H9 (cell line): ENCODE measurements around the gene MYO7A. TPM values are rescaled to one million over a fixed set of nuclear protein-coding genes. Genes with fewer than 3 reads are reported as not detected.

Experiments used
- DNase-seq: peaks from one replicate; pipeline ENCODE4 v3.0.0-alpha.2; 2017
- H2AFZ ChIP-seq: one replicate; pipeline ENCODE4 v1.6.1; 2013; ENCODE audit warnings: mild to moderate bottlenecking, low read length, control low read depth, moderate library complexity
- H2AK5ac ChIP-seq: 2 replicates; pipeline ENCODE4 v1.6.1; 2013; ENCODE audit warnings: low read length, control low read depth, mixed read lengths; ENCODE audit not compliant: insufficient read length
- H2BK120ac ChIP-seq: one replicate; pipeline ENCODE4 v1.6.1; 2013; ENCODE audit warnings: low read depth, mild to moderate bottlenecking, low read length, control low read depth, inconsistent platforms; ENCODE audit not compliant: poor library complexity, severe bottlenecking
- H2BK12ac ChIP-seq: 2 replicates; pipeline ENCODE4 v1.6.1; 2013; ENCODE audit warnings: low read length, control low read depth, mixed read lengths, low read depth; ENCODE audit not compliant: insufficient read length
- H2BK15ac ChIP-seq: 2 replicates; pipeline ENCODE4 v1.6.1; 2013; ENCODE audit warnings: low read depth, low read length, control low read depth
- H2BK20ac ChIP-seq: one replicate; pipeline ENCODE4 v1.6.1; 2013; ENCODE audit warnings: low read depth, mild to moderate bottlenecking, low read length, control low read depth, inconsistent platforms; ENCODE audit not compliant: poor library complexity, severe bottlenecking
- H2BK5ac ChIP-seq: 2 replicates; pipeline ENCODE4 v1.6.1; 2013; ENCODE audit warnings: low read length, control low read depth, mixed read lengths; ENCODE audit not compliant: insufficient read length
- H3K14ac ChIP-seq: 2 replicates; pipeline ENCODE4 v1.6.1; 2013; ENCODE audit warnings: low read length, control low read depth; ENCODE audit not compliant: insufficient read depth
- H3K18ac ChIP-seq: 2 replicates; pipeline ENCODE4 v1.6.1; 2013; ENCODE audit warnings: low read depth, mild to moderate bottlenecking, mixed read lengths, low read length, control low read depth; ENCODE audit not compliant: insufficient read length
- H3K23ac ChIP-seq: 2 replicates; pipeline ENCODE4 v1.6.1; 2013; ENCODE audit warnings: low read length, control low read depth, mixed read lengths, low read depth; ENCODE audit not compliant: insufficient read length
- H3K23me2 ChIP-seq: 2 replicates; pipeline ENCODE4 v1.6.1; 2013; ENCODE audit warnings: low read depth, mild to moderate bottlenecking, mixed read lengths, low read length, control low read depth; ENCODE audit not compliant: insufficient read length, poor library complexity, severe bottlenecking
- H3K27ac ChIP-seq: 2 replicates; pipeline ENCODE4 v1.5.1; 2013; ENCODE audit warnings: low read length, control low read depth, mixed read lengths, low read depth; ENCODE audit not compliant: insufficient read length
- H3K27me3 ChIP-seq: 2 replicates; pipeline ENCODE4 v1.6.1; 2013; ENCODE audit warnings: low read length, control low read depth, inconsistent platforms; ENCODE audit not compliant: insufficient read depth
- H3K4ac ChIP-seq: 2 replicates; pipeline ENCODE4 v1.6.1; 2013; ENCODE audit warnings: low read depth, mild to moderate bottlenecking, control low read depth, inconsistent platforms, low read length, moderate library complexity
- H3K4me1 ChIP-seq: 2 replicates; pipeline ENCODE4 v1.6.1; 2013; ENCODE audit warnings: low read length, control low read depth, inconsistent platforms; ENCODE audit not compliant: insufficient read depth
- H3K4me2 ChIP-seq: 2 replicates; pipeline ENCODE4 v1.6.1; 2013; ENCODE audit warnings: low read length, control low read depth, mixed read lengths; ENCODE audit not compliant: insufficient read length, insufficient read depth
- H3K56ac ChIP-seq: 2 replicates; pipeline ENCODE4 v1.6.1; 2013; ENCODE audit warnings: low read depth, mild to moderate bottlenecking, mixed read lengths, low read length, control low read depth; ENCODE audit not compliant: insufficient read length
- H3K79me1 ChIP-seq: 2 replicates; pipeline ENCODE4 v1.6.1; 2013; ENCODE audit warnings: low read depth, mild to moderate bottlenecking, moderate library complexity, low read length, control low read depth, inconsistent platforms; ENCODE audit not compliant: insufficient read depth, poor library complexity, severe bottlenecking
- H3K79me2 ChIP-seq: 2 replicates; pipeline ENCODE4 v1.6.1; 2013; ENCODE audit warnings: low read length, control low read depth, inconsistent platforms; ENCODE audit not compliant: insufficient read depth
- H3K9ac ChIP-seq: 2 replicates; pipeline ENCODE4 v1.6.1; 2013; ENCODE audit warnings: low read length, control low read depth, mixed read lengths; ENCODE audit not compliant: insufficient read length; ENCODE audit errors: extremely low read depth
- H3K9me3 ChIP-seq: one replicate; pipeline ENCODE4 v1.6.1; 2013; ENCODE audit warnings: low read depth, low read length, inconsistent platforms; ENCODE audit not compliant: control insufficient read depth
- H3T11ph ChIP-seq: one replicate; pipeline ENCODE4 v1.6.1; 2013; ENCODE audit warnings: mild to moderate bottlenecking, low read length, control low read depth, inconsistent platforms
- H4K20me1 ChIP-seq: one replicate; pipeline ENCODE4 v1.6.1; 2013; ENCODE audit not compliant: control insufficient read depth, insufficient read length, insufficient read depth
- H4K5ac ChIP-seq: 2 replicates; pipeline ENCODE4 v1.6.1; 2013; ENCODE audit warnings: low read depth, mild to moderate bottlenecking, mixed read lengths, low read length, control low read depth; ENCODE audit not compliant: insufficient read length
- H4K8ac ChIP-seq: replicated peaks from 2 replicates; pipeline ENCODE4 v1.6.1; 2013; ENCODE audit warnings: low read length, control low read depth, mixed read lengths, low read depth; ENCODE audit not compliant: insufficient read length
- H4K91ac ChIP-seq: 2 replicates; pipeline ENCODE4 v1.6.1; 2013; ENCODE audit warnings: low read depth, mild to moderate bottlenecking, moderate library complexity, mixed read lengths, low read length, control low read depth; ENCODE audit not compliant: insufficient read length
- H3K27ac Mint-ChIP-seq, 3 experiments: 2 replicates in 2 of 3; 3 replicates in 1 of 3; pipeline ENCODE4 v1.8.0; 2020 to 2021; ENCODE audit warnings: mixed read lengths in 3 of 3, mild to moderate bottlenecking in 1 of 3, moderate library complexity in 1 of 3
- H3K27me3 Mint-ChIP-seq: 2 replicates; pipeline ENCODE4 v1.8.0; 2021; ENCODE audit warnings: low read depth, mild to moderate bottlenecking, moderate library complexity, mixed read lengths
- H3K36me3 Mint-ChIP-seq, 3 experiments: 2 replicates in 2 of 3; 3 replicates in 1 of 3; pipeline ENCODE4 v1.8.0; 2020 to 2021; ENCODE audit warnings: low read depth in 3 of 3, mixed read lengths in 3 of 3; ENCODE audit not compliant: insufficient read depth in 1 of 3
- H3K4me1 Mint-ChIP-seq, 2 experiments: 2 replicates each; pipeline ENCODE4 v1.8.0; 2020; ENCODE audit warnings: mixed read lengths in 2 of 2
- H3K4me3 Mint-ChIP-seq, 2 experiments: 2 replicates in 1 of 2; 3 replicates in 1 of 2; pipeline ENCODE4 v1.8.0; 2020 to 2021; ENCODE audit warnings: mild to moderate bottlenecking in 2 of 2, mixed read lengths in 2 of 2, moderate library complexity in 1 of 2
- H3K9me3 Mint-ChIP-seq, 2 experiments: 2 replicates in 1 of 2; 3 replicates in 1 of 2; pipeline ENCODE4 v1.8.0; 2020; ENCODE audit warnings: mild to moderate bottlenecking in 2 of 2, mixed read lengths in 2 of 2, moderate library complexity in 1 of 2
- CTCF ChIP-seq: fragments of 200-600 bp; sonication (generic); conservative IDR thresholded peaks from 3 replicates; pipeline ENCODE4 v1.8.0; 2021; ENCODE audit warnings: antibody characterized with exemption, mild to moderate bottlenecking
- WGBS: extraction: QIAGEN DNeasy Blood & Tissue Kit; methylation state at CpG from one replicate; pipeline ENCODE4 v1.1.7; 2013; ENCODE audit warnings: missing lambda C conversion rate, low lambda C conversion rate, mixed read lengths; ENCODE audit not compliant: insufficient read length; ENCODE audit errors: extremely low coverage; 5-methylcytosine and 5-hydroxymethylcytosine counted together
- total RNA-seq: library from RNA; stranded (reverse); gene quantifications from 2 replicates; pipeline ENCODE4 v1.2.1, GENCODE V29; 2021

The MYO7A gene
- total RNA-seq, 1 experiment from 2014 or later, result 1.6 TPM

DNA sequence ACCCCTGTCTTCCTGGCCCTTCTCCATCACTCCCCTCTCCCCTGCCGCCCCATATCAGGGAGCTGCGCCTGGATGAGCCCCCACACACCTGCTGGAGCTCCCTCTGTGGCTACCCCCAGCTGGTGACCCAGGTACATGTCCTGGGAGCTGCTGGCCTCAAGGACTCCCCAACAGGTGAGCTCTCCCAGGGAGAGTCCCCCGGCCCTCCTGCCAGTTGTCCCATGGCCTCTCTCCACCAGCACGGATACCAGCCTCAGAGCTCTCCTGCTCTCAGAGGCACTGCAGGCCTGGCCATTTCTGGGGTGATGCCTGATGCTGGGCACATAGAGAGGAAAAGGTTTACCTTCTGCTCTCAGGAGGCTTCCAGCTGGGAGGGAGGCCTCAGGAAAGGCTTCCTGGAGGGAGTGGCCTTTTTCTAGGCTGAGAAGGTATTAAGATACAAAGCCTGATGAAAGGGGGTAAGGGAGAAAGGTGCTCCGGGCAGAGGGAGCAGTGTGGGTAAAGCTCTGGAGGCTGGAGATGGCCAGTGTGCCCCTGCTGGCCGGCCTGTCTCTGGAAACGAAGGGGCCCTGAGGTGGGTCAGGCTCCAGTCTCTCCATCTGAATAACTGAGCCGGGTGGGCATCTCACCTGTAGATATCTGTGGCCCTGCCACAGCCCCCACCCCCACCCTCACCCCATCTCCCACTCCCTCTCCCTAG, 6.0 kb upstream of the MYO7A start:
- Histone ChIP-seq H4K20me1 (no peaks in the 10 kb centered on the region), H3K14ac (no peak overlapping the region), H3K9me3 (no peaks in the 10 kb centered on the region), H3K27ac (no peak overlapping the region), H2BK120ac (no peak overlapping the region), H2BK5ac (no peak overlapping the region), H2BK20ac (no peak overlapping the region), H2AFZ (no peak overlapping the region), H4K8ac (no peak overlapping the region), H4K5ac (no peak overlapping the region), H3K18ac (no peak overlapping the region), H3K9ac (no peak overlapping the region), H3K23me2 (no peaks in the 10 kb centered on the region), H3K4me2 (no peak overlapping the region), H3K27me3 (no peaks in the 10 kb centered on the region), H2BK12ac (no peak overlapping the region), H3K56ac (no peak overlapping the region), H3T11ph (no peak overlapping the region), H3K79me2 (no peaks in the 10 kb centered on the region), H3K4me1 (no peaks in the 10 kb centered on the region), H2BK15ac (no peak overlapping the region), H2AK5ac (no peak overlapping the region), H3K23ac (no peak overlapping the region), H3K4ac (no peak overlapping the region), H3K79me1 (no peaks in the 10 kb centered on the region), H4K91ac (no peak overlapping the region)
- TF ChIP-seq CTCF, result no peak
- Mint-ChIP-seq H3K4me1 (peaks cover 7 to 8% of the 10 kb centered on the region in 2 experiments), H3K4me3 (no peak overlapping the region), H3K27ac (no peak overlapping the region), H3K36me3 (peaks cover 3 to 10% (median 6%) of the 10 kb centered on the region in 3 experiments; a peak in 6 of 7 replicates), H3K27me3 (no peaks in the 10 kb centered on the region), H3K9me3 (no peaks in the 10 kb centered on the region)
- no peak for DNase-seq
- WGBS, result no CpG with 5 or more reads among the region's 8 CpGs
